ENCODE results near the gene CHCHD3.

- TF ChIP-seq, protein P1, sequence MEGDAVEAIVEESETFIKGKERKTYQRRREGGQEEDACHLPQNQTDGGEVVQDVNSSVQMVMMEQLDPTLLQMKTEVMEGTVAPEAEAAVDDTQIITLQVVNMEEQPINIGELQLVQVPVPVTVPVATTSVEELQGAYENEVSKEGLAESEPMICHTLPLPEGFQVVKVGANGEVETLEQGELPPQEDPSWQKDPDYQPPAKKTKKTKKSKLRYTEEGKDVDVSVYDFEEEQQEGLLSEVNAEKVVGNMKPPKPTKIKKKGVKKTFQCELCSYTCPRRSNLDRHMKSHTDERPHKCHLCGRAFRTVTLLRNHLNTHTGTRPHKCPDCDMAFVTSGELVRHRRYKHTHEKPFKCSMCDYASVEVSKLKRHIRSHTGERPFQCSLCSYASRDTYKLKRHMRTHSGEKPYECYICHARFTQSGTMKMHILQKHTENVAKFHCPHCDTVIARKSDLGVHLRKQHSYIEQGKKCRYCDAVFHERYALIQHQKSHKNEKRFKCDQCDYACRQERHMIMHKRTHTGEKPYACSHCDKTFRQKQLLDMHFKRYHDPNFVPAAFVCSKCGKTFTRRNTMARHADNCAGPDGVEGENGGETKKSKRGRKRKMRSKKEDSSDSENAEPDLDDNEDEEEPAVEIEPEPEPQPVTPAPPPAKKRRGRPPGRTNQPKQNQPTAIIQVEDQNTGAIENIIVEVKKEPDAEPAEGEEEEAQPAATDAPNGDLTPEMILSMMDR (IDR thresholded peaks at IDR 0.05): no peak
- TF ChIP-seq EZH2phosphoT487 (IDR thresholded peaks at IDR 0.05): no peak
Observed at GRCh38 chr7:132937286-132937685, 144.6 kb downstream of the CHCHD3 start.
